ENCODE results near the gene C1orf174.

C1orf174 gene

DNA sequence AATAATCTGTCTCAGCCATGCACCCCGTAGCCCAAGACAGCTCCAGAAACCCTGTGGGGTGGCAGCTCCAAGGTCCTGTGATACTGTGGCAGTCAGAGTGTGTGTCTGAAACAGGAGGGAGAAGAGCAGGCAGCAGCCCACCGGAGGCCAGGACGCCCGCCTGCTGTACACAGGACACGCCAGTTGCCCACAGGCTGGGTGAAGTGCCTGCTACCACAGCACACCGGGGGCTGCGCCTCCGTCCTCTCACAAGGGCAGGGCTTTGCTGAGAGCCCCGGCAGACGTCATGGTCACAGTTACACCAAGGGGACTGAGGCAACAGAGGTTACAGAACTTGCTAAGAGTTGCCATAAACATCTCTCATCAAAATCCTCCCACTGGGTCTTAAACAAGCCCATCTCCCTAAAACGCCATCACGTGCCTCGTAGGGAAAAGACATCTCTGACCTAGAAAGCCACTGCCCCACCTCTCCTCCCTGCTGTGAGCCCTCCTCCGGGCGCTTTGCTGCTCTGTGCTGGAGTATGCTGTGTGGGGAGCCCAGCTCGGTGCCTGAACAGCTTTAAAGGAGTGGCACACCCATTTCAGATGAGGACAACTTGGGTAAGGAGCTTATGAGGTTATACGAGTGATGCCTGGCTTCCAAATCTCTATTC, 5.3 kb downstream of the C1orf174 start:
- Histone ChIP-seq H3K27me3 (ENCODE audit: insufficient read depth, low read length) (no peaks in the 10 kb centered on the region), H3K27ac (ENCODE audit: low read depth, low read length, poor library complexity, severe bottlenecking) (no peak overlapping the region), H3K4me1 (ENCODE audit: insufficient read depth, low read length, severe bottlenecking) (peaks cover 19% of the 10 kb centered on the region), H3K9me3 (ENCODE audit: low read length) (0 out of 2 replicates have a peak, but pooled peaks cover 3% of the 10 kb centered on the region), H3K9me2 (ENCODE audit: low read depth, low read length) (no peaks in the 10 kb centered on the region), H3K4me2 (ENCODE audit: low read length) (no peak overlapping the region), H3K36me3 (ENCODE audit: insufficient read depth, low read length) (peaks cover 46% of the 10 kb centered on the region), H3F3A (ENCODE audit: insufficient read depth, low read length) (no peaks in the 10 kb centered on the region), H3K4me3 (ENCODE audit: low read depth, low read length, poor library complexity, severe bottlenecking) (no peak overlapping the region), H4K20me1 (ENCODE audit: insufficient read depth, low read length) (no peaks in the 10 kb centered on the region), H3K79me2 (ENCODE audit: insufficient read depth, low read length) (peaks cover 30% of the 10 kb centered on the region), H2AFZ (ENCODE audit: low read length) (no peak overlapping the region), H3K9ac (ENCODE audit: low read length) (no peak overlapping the region)
- TF ChIP-seq, protein P1, sequence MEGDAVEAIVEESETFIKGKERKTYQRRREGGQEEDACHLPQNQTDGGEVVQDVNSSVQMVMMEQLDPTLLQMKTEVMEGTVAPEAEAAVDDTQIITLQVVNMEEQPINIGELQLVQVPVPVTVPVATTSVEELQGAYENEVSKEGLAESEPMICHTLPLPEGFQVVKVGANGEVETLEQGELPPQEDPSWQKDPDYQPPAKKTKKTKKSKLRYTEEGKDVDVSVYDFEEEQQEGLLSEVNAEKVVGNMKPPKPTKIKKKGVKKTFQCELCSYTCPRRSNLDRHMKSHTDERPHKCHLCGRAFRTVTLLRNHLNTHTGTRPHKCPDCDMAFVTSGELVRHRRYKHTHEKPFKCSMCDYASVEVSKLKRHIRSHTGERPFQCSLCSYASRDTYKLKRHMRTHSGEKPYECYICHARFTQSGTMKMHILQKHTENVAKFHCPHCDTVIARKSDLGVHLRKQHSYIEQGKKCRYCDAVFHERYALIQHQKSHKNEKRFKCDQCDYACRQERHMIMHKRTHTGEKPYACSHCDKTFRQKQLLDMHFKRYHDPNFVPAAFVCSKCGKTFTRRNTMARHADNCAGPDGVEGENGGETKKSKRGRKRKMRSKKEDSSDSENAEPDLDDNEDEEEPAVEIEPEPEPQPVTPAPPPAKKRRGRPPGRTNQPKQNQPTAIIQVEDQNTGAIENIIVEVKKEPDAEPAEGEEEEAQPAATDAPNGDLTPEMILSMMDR (IDR thresholded peaks at IDR 0.05; ENCODE audit: low read length) = no peak

DNA sequence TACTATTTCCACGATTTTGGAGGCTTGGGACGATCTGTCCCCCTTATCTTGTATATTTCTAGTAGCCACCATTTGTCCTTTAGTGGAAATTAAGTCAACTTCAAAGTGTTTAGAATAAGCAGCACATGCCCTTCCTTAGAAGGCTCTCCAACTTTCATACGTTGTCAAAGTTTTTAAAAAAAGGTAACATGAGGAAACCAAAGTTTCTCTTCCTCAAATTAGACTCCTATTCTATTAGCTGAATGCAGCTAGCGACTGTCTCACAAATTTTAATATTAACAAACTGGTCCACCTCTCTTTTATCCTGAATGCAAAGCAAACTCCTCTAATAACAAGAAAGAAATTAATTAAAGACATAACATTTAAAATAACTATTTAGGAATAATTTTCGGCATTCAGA, 6.9 kb downstream of the C1orf174 start:
- Histone ChIP-seq H3K79me2 (ENCODE audit: insufficient read depth, low read length) (peaks cover 16% of the 10 kb centered on the region), H3K4me3 (ENCODE audit: low read depth, low read length, poor library complexity, severe bottlenecking) (no peak overlapping the region), H4K20me1 (ENCODE audit: insufficient read depth, low read length) (no peaks in the 10 kb centered on the region), H3K4me1 (ENCODE audit: insufficient read depth, low read length, severe bottlenecking) (peaks cover 8% of the 10 kb centered on the region), H3K27ac (ENCODE audit: low read depth, low read length, poor library complexity, severe bottlenecking) (peak overlapping the region; percentile 20), H3F3A (ENCODE audit: insufficient read depth, low read length) (no peaks in the 10 kb centered on the region), H3K9me2 (ENCODE audit: low read depth, low read length) (no peaks in the 10 kb centered on the region), H3K4me2 (ENCODE audit: low read length) (no peak overlapping the region), H3K9ac (ENCODE audit: low read length) (no peak overlapping the region), H3K36me3 (ENCODE audit: insufficient read depth, low read length) (peaks cover 58% of the 10 kb centered on the region), H3K9me3 (ENCODE audit: low read length) (0 out of 2 replicates have a peak, but pooled peaks cover 3% of the 10 kb centered on the region), H2AFZ (ENCODE audit: low read length) (no peak overlapping the region), H3K27me3 (ENCODE audit: insufficient read depth, low read length) (no peaks in the 10 kb centered on the region)
- TF ChIP-seq, protein P1 (IDR thresholded peaks at IDR 0.05; ENCODE audit: low read length) = no peak
- TF ChIP-seq EZH2 (IDR thresholded peaks at IDR 0.05; ENCODE audit: borderline replicate concordance, low read length) = no peak

DNA sequence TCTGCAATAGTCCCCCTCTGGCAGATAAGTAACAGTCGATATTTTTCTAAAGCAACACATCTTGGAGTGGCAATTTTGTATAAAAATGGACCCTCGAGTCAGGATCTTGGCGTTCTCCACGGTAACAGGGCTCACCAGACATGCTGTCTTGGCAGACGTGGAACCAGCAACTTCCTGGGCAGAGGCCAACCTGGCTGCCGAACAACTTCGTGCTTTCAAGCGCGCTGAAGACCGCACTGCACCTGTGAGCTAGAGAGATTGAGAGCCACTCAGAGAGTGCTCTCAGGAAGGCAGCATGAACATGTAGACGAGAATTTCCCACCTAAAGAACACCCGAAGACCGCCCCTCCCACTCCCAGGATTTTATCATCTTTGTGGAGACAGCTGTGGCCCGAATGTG, 7.3 kb downstream of the C1orf174 start:
- Histone ChIP-seq H4K20me1 (ENCODE audit: insufficient read depth, low read length) (no peaks in the 10 kb centered on the region), H3K4me3 (ENCODE audit: low read depth, low read length, poor library complexity, severe bottlenecking) (no peak overlapping the region), H3K9me2 (ENCODE audit: low read depth, low read length) (no peaks in the 10 kb centered on the region), H3K36me3 (ENCODE audit: insufficient read depth, low read length) (peaks cover 57% of the 10 kb centered on the region), H3K27ac (ENCODE audit: low read depth, low read length, poor library complexity, severe bottlenecking) (peak overlapping the region; percentile 20), H3F3A (ENCODE audit: insufficient read depth, low read length) (no peaks in the 10 kb centered on the region), H2AFZ (ENCODE audit: low read length) (no peak overlapping the region), H3K79me2 (ENCODE audit: insufficient read depth, low read length) (peaks cover 16% of the 10 kb centered on the region), H3K9ac (ENCODE audit: low read length) (no peak overlapping the region), H3K27me3 (ENCODE audit: insufficient read depth, low read length) (no peaks in the 10 kb centered on the region), H3K4me1 (ENCODE audit: insufficient read depth, low read length, severe bottlenecking) (peaks cover 8% of the 10 kb centered on the region), H3K9me3 (ENCODE audit: low read length) (no peaks in the 10 kb centered on the region), H3K4me2 (ENCODE audit: low read length) (no peak overlapping the region)
- TF ChIP-seq, protein P1 (IDR thresholded peaks at IDR 0.05; ENCODE audit: low read length) = no peak
- no peak for TF ChIP-seq EZH2 (IDR thresholded peaks at IDR 0.05; ENCODE audit: borderline replicate concordance, low read length)

All from OCI-LY1 (cell line).